H9 (cell line): ENCODE measurements around the gene NXN. TPM values are rescaled to one million over a fixed set of nuclear protein-coding genes. Genes with fewer than 3 reads are reported as not detected.
A peak's percentile ranks its signal among the peaks of the same experiment; 100 is the strongest.

Experiments used
- DNase-seq: peaks from one replicate; pipeline ENCODE4 v3.0.0-alpha.2; 2017
- H2AFZ ChIP-seq: one replicate; pipeline ENCODE4 v1.6.1; 2013; ENCODE audit warnings: mild to moderate bottlenecking, low read length, control low read depth, moderate library complexity
- H2AK5ac ChIP-seq: 2 replicates; pipeline ENCODE4 v1.6.1; 2013; ENCODE audit warnings: low read length, control low read depth, mixed read lengths; ENCODE audit not compliant: insufficient read length
- H2BK120ac ChIP-seq: one replicate; pipeline ENCODE4 v1.6.1; 2013; ENCODE audit warnings: low read depth, mild to moderate bottlenecking, low read length, control low read depth, inconsistent platforms; ENCODE audit not compliant: poor library complexity, severe bottlenecking
- H2BK12ac ChIP-seq: 2 replicates; pipeline ENCODE4 v1.6.1; 2013; ENCODE audit warnings: low read length, control low read depth, mixed read lengths, low read depth; ENCODE audit not compliant: insufficient read length
- H2BK15ac ChIP-seq: 2 replicates; pipeline ENCODE4 v1.6.1; 2013; ENCODE audit warnings: low read depth, low read length, control low read depth
- H2BK20ac ChIP-seq: one replicate; pipeline ENCODE4 v1.6.1; 2013; ENCODE audit warnings: low read depth, mild to moderate bottlenecking, low read length, control low read depth, inconsistent platforms; ENCODE audit not compliant: poor library complexity, severe bottlenecking
- H2BK5ac ChIP-seq: 2 replicates; pipeline ENCODE4 v1.6.1; 2013; ENCODE audit warnings: low read length, control low read depth, mixed read lengths; ENCODE audit not compliant: insufficient read length
- H3K14ac ChIP-seq: 2 replicates; pipeline ENCODE4 v1.6.1; 2013; ENCODE audit warnings: low read length, control low read depth; ENCODE audit not compliant: insufficient read depth
- H3K18ac ChIP-seq: 2 replicates; pipeline ENCODE4 v1.6.1; 2013; ENCODE audit warnings: low read depth, mild to moderate bottlenecking, mixed read lengths, low read length, control low read depth; ENCODE audit not compliant: insufficient read length
- H3K23ac ChIP-seq: 2 replicates; pipeline ENCODE4 v1.6.1; 2013; ENCODE audit warnings: low read length, control low read depth, mixed read lengths, low read depth; ENCODE audit not compliant: insufficient read length
- H3K23me2 ChIP-seq: 2 replicates; pipeline ENCODE4 v1.6.1; 2013; ENCODE audit warnings: low read depth, mild to moderate bottlenecking, mixed read lengths, low read length, control low read depth; ENCODE audit not compliant: insufficient read length, poor library complexity, severe bottlenecking
- H3K27ac ChIP-seq: 2 replicates; pipeline ENCODE4 v1.5.1; 2013; ENCODE audit warnings: low read length, control low read depth, mixed read lengths, low read depth; ENCODE audit not compliant: insufficient read length
- H3K27me3 ChIP-seq: 2 replicates; pipeline ENCODE4 v1.6.1; 2013; ENCODE audit warnings: low read length, control low read depth, inconsistent platforms; ENCODE audit not compliant: insufficient read depth
- H3K4ac ChIP-seq: 2 replicates; pipeline ENCODE4 v1.6.1; 2013; ENCODE audit warnings: low read depth, mild to moderate bottlenecking, control low read depth, inconsistent platforms, low read length, moderate library complexity
- H3K4me1 ChIP-seq: 2 replicates; pipeline ENCODE4 v1.6.1; 2013; ENCODE audit warnings: low read length, control low read depth, inconsistent platforms; ENCODE audit not compliant: insufficient read depth
- H3K4me2 ChIP-seq: 2 replicates; pipeline ENCODE4 v1.6.1; 2013; ENCODE audit warnings: low read length, control low read depth, mixed read lengths; ENCODE audit not compliant: insufficient read length, insufficient read depth
- H3K56ac ChIP-seq: 2 replicates; pipeline ENCODE4 v1.6.1; 2013; ENCODE audit warnings: low read depth, mild to moderate bottlenecking, mixed read lengths, low read length, control low read depth; ENCODE audit not compliant: insufficient read length
- H3K79me1 ChIP-seq: 2 replicates; pipeline ENCODE4 v1.6.1; 2013; ENCODE audit warnings: low read depth, mild to moderate bottlenecking, moderate library complexity, low read length, control low read depth, inconsistent platforms; ENCODE audit not compliant: insufficient read depth, poor library complexity, severe bottlenecking
- H3K79me2 ChIP-seq: 2 replicates; pipeline ENCODE4 v1.6.1; 2013; ENCODE audit warnings: low read length, control low read depth, inconsistent platforms; ENCODE audit not compliant: insufficient read depth
- H3K9ac ChIP-seq: 2 replicates; pipeline ENCODE4 v1.6.1; 2013; ENCODE audit warnings: low read length, control low read depth, mixed read lengths; ENCODE audit not compliant: insufficient read length; ENCODE audit errors: extremely low read depth
- H3K9me3 ChIP-seq: one replicate; pipeline ENCODE4 v1.6.1; 2013; ENCODE audit warnings: low read depth, low read length, inconsistent platforms; ENCODE audit not compliant: control insufficient read depth
- H3T11ph ChIP-seq: one replicate; pipeline ENCODE4 v1.6.1; 2013; ENCODE audit warnings: mild to moderate bottlenecking, low read length, control low read depth, inconsistent platforms
- H4K20me1 ChIP-seq: one replicate; pipeline ENCODE4 v1.6.1; 2013; ENCODE audit not compliant: control insufficient read depth, insufficient read length, insufficient read depth
- H4K5ac ChIP-seq: 2 replicates; pipeline ENCODE4 v1.6.1; 2013; ENCODE audit warnings: low read depth, mild to moderate bottlenecking, mixed read lengths, low read length, control low read depth; ENCODE audit not compliant: insufficient read length
- H4K8ac ChIP-seq: replicated peaks from 2 replicates; pipeline ENCODE4 v1.6.1; 2013; ENCODE audit warnings: low read length, control low read depth, mixed read lengths, low read depth; ENCODE audit not compliant: insufficient read length
- H4K91ac ChIP-seq: 2 replicates; pipeline ENCODE4 v1.6.1; 2013; ENCODE audit warnings: low read depth, mild to moderate bottlenecking, moderate library complexity, mixed read lengths, low read length, control low read depth; ENCODE audit not compliant: insufficient read length
- H3K27ac Mint-ChIP-seq, 3 experiments: 2 replicates in 2 of 3; 3 replicates in 1 of 3; pipeline ENCODE4 v1.8.0; 2020 to 2021; ENCODE audit warnings: mixed read lengths in 3 of 3, mild to moderate bottlenecking in 1 of 3, moderate library complexity in 1 of 3
- H3K27me3 Mint-ChIP-seq: 2 replicates; pipeline ENCODE4 v1.8.0; 2021; ENCODE audit warnings: low read depth, mild to moderate bottlenecking, moderate library complexity, mixed read lengths
- H3K36me3 Mint-ChIP-seq, 3 experiments: 2 replicates in 2 of 3; 3 replicates in 1 of 3; pipeline ENCODE4 v1.8.0; 2020 to 2021; ENCODE audit warnings: low read depth in 3 of 3, mixed read lengths in 3 of 3; ENCODE audit not compliant: insufficient read depth in 1 of 3
- H3K4me1 Mint-ChIP-seq, 2 experiments: 2 replicates each; pipeline ENCODE4 v1.8.0; 2020; ENCODE audit warnings: mixed read lengths in 2 of 2
- H3K4me3 Mint-ChIP-seq, 2 experiments: 2 replicates in 1 of 2; 3 replicates in 1 of 2; pipeline ENCODE4 v1.8.0; 2020 to 2021; ENCODE audit warnings: mild to moderate bottlenecking in 2 of 2, mixed read lengths in 2 of 2, moderate library complexity in 1 of 2
- H3K9me3 Mint-ChIP-seq, 2 experiments: 2 replicates in 1 of 2; 3 replicates in 1 of 2; pipeline ENCODE4 v1.8.0; 2020; ENCODE audit warnings: mild to moderate bottlenecking in 2 of 2, mixed read lengths in 2 of 2, moderate library complexity in 1 of 2
- CTCF ChIP-seq: fragments of 200-600 bp; sonication (generic); conservative IDR thresholded peaks from 3 replicates; pipeline ENCODE4 v1.8.0; 2021; ENCODE audit warnings: antibody characterized with exemption, mild to moderate bottlenecking
- WGBS: extraction: QIAGEN DNeasy Blood & Tissue Kit; methylation state at CpG from one replicate; pipeline ENCODE4 v1.1.7; 2013; ENCODE audit warnings: missing lambda C conversion rate, low lambda C conversion rate, mixed read lengths; ENCODE audit not compliant: insufficient read length; ENCODE audit errors: extremely low coverage; 5-methylcytosine and 5-hydroxymethylcytosine counted together
- total RNA-seq: library from RNA; stranded (reverse); gene quantifications from 2 replicates; pipeline ENCODE4 v1.2.1, GENCODE V29; 2021

Gene NXN
- total RNA-seq, 1 experiment from 2014 or later, result 93.6 TPM

GRCh38 chr17:956905-957304 is 22.7 kb downstream of the NXN start:
- Histone ChIP-seq H2BK5ac (no peak overlapping the region), H3K79me2 (peaks cover 2% of the 10 kb centered on the region; the same call in 1 of the 2 replicates), H3K23me2 (no peaks in the 10 kb centered on the region), H4K5ac (no peak overlapping the region), H3K9me3 (no peaks in the 10 kb centered on the region), H2BK20ac (no peak overlapping the region), H2AK5ac (no peak overlapping the region), H2BK12ac (no peak overlapping the region), H3K23ac (no peak overlapping the region), H3K4me2 (no peak overlapping the region), H4K20me1 (no peaks in the 10 kb centered on the region), H3K4ac (no peak overlapping the region), H2AFZ (no peak overlapping the region), H3K14ac (no peak overlapping the region), H2BK15ac (no peak overlapping the region), H3K56ac (no peak overlapping the region), H3K9ac (no peak overlapping the region), H3K27ac (no peak overlapping the region), H3T11ph (no peak overlapping the region), H2BK120ac (no peak overlapping the region), H3K27me3 (no peaks in the 10 kb centered on the region), H3K4me1 (no peaks in the 10 kb centered on the region; the same call in 1 of the 2 replicates), H4K91ac (no peak overlapping the region), H3K79me1 (peaks cover 7% of the 10 kb centered on the region), H4K8ac (no peak overlapping the region), H3K18ac (no peak overlapping the region)
- TF ChIP-seq CTCF, result no peak
- H3K9me3 Mint-ChIP-seq, result no peaks in the 10 kb centered on the region
- no CpG with 5 or more reads among the region's 8 CpGs for WGBS
- peak overlapping the region in 1 of 3 experiments; percentile 31; a peak in 1 of 7 replicates for H3K27ac Mint-ChIP-seq
- no peak overlapping the region for H3K4me3 Mint-ChIP-seq
- peaks cover 12 to 24% (median 21%) of the 10 kb centered on the region in 3 experiments for H3K36me3 Mint-ChIP-seq
- no peaks in the 10 kb centered on the region for H3K27me3 Mint-ChIP-seq
- peaks cover 30 to 38% of the 10 kb centered on the region in 2 experiments for H3K4me1 Mint-ChIP-seq
- DNase-seq, result no peak
